Measurements from ENCODE around the gene BLOC1S3.

Gene BLOC1S3

DNA sequence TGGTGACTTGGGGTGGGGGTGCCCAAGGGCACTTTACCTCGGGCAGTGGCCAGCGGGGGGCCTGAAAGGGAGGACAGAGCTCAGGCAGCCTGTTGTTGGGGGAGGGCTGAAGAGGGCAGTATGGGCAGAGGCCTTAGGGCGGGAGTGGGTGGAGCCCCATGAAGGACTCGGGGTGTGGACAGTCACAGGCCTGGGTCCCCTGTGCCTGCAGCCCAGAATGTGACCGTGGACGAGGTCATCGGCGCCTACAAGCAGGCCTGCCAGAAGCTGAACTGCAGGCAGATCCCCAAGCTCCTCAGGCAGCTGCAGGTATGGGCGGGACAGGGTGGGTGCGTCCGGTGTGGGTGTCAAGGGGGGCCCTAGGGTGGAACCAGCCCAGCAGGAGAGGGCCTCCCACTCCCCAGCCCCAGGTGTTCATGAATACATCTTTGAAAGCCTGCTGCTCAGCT lies 40.3 kb upstream of the BLOC1S3 start:
- no peak for TF ChIP-seq EZH2phosphoT487 (IDR thresholded peaks at IDR 0.05; ENCODE audit: low read depth)
- TF ChIP-seq, protein P1, sequence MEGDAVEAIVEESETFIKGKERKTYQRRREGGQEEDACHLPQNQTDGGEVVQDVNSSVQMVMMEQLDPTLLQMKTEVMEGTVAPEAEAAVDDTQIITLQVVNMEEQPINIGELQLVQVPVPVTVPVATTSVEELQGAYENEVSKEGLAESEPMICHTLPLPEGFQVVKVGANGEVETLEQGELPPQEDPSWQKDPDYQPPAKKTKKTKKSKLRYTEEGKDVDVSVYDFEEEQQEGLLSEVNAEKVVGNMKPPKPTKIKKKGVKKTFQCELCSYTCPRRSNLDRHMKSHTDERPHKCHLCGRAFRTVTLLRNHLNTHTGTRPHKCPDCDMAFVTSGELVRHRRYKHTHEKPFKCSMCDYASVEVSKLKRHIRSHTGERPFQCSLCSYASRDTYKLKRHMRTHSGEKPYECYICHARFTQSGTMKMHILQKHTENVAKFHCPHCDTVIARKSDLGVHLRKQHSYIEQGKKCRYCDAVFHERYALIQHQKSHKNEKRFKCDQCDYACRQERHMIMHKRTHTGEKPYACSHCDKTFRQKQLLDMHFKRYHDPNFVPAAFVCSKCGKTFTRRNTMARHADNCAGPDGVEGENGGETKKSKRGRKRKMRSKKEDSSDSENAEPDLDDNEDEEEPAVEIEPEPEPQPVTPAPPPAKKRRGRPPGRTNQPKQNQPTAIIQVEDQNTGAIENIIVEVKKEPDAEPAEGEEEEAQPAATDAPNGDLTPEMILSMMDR (IDR thresholded peaks at IDR 0.05; ENCODE audit: low read depth, low read length), result no peak
- H3K4me2 ChIP-seq (ENCODE audit: low read length), result peak overlapping the region; percentile 95
- H3K9ac ChIP-seq (ENCODE audit: low read length), result peak overlapping the region; percentile 86; the same call in 1 of the 2 replicates
- H3K79me2 ChIP-seq (ENCODE audit: low read length), result peaks cover 16% of the 10 kb centered on the region
- H2AFZ ChIP-seq (ENCODE audit: low read depth, low read length), result no peak overlapping the region
- peaks cover 28% of the 10 kb centered on the region for H3K4me1 ChIP-seq (ENCODE audit: low read length)
- no peaks in the 10 kb centered on the region for H3K9me3 ChIP-seq (ENCODE audit: insufficient read depth, low read length)
- peaks cover 2% of the 10 kb centered on the region for H3K36me3 ChIP-seq (replicated peaks; ENCODE audit: low read depth, low read length)
- no peaks in the 10 kb centered on the region for H3K27me3 ChIP-seq (ENCODE audit: low read depth, low read length)
- H3K27ac ChIP-seq (ENCODE audit: low read length), result peak overlapping the region; percentile 89; the same call in 1 of the 2 replicates
- no peaks in the 10 kb centered on the region for H4K20me1 ChIP-seq (ENCODE audit: insufficient read depth, low read length)
- no peak overlapping the region for H3K4me3 ChIP-seq (ENCODE audit: low read length)

DNA sequence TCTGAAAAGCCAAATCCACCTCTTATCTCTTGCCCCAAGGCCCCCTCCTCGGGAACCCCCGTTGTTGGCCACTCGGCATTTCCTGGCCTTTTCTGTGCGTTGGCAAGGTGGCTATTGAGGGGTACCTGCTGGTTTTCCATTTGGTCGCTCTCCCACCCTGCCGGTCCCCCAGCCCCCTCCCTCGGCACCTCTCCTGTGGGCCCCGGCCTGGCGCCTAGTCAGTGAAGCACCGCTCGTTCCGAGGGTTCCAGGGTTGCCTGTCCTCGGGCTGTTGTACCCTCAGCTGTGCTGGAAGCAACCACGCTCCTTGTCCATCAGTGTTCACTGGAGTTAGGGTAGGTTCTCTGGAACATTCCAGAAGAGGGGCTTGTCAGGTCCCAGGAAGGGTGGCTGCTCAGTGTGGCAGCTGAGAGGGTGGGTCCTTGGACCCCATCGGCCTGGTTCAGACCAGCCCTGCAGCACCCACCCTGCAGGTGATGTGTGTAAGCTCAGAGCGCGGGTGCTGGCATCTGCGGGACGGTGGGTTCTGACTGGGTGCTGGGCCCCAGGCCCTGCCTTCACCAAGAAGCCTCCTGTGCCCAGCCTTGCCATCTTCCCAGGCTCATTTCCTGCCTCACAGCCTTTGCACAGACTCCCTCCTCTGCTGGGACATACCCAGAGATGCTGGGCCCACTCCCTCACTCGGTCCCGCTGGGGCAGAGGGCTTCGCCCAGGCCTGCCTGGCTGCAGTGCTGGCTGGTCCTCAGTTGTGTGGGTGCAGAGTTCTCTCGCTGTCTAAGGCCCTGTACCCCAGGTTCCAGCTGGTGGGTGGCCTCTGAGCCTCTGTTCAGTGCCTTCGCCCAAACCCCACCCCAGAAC lies 39.1 kb upstream of the BLOC1S3 start:
- H3K27ac ChIP-seq (ENCODE audit: low read length), result no peak overlapping the region
- no peaks in the 10 kb centered on the region for H3K9me3 ChIP-seq (ENCODE audit: insufficient read depth, low read length)
- peaks cover 16% of the 10 kb centered on the region for H3K79me2 ChIP-seq (ENCODE audit: low read length)
- H2AFZ ChIP-seq (ENCODE audit: low read depth, low read length), result no peak overlapping the region
- no peak overlapping the region for H3K9ac ChIP-seq (ENCODE audit: low read length)
- peaks cover 6% of the 10 kb centered on the region for H3K36me3 ChIP-seq (replicated peaks; ENCODE audit: low read depth, low read length)
- peaks cover 28% of the 10 kb centered on the region for H3K4me1 ChIP-seq (ENCODE audit: low read length)
- no peaks in the 10 kb centered on the region for H4K20me1 ChIP-seq (ENCODE audit: insufficient read depth, low read length)
- H3K27me3 ChIP-seq (ENCODE audit: low read depth, low read length), result no peaks in the 10 kb centered on the region
- no peak overlapping the region for H3K4me3 ChIP-seq (ENCODE audit: low read length)
- TF ChIP-seq, protein P1 (IDR thresholded peaks at IDR 0.05; ENCODE audit: low read depth, low read length), result no peak
- no peak for TF ChIP-seq EZH2phosphoT487 (IDR thresholded peaks at IDR 0.05; ENCODE audit: low read depth)
- no peak overlapping the region for H3K4me2 ChIP-seq (ENCODE audit: low read length)

DNA sequence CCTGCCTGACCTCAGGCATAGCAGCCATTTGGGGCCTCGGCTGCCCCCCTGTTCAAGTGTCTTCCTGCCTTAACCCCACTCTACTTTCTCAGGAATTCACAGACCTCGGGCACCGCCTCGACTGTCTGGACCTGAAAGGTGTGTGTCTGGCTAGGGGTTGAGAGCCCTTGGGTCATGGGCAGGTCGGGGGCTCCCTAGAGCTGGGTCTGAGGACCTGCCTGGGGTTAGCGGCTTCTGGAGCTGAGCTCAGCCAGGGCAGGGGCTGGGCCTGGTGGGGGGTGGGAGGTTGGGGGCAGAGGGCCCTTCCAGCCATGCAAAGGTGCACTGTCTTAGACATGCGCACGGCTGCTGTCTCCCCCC lies 38.5 kb upstream of the BLOC1S3 start:
- H3K4me2 ChIP-seq (ENCODE audit: low read length), result no peak overlapping the region
- H3K4me3 ChIP-seq (ENCODE audit: low read length), result no peak overlapping the region
- no peak overlapping the region for H3K27ac ChIP-seq (ENCODE audit: low read length)
- H3K9ac ChIP-seq (ENCODE audit: low read length), result no peak overlapping the region
- peaks cover 6% of the 10 kb centered on the region for H3K36me3 ChIP-seq (replicated peaks; ENCODE audit: low read depth, low read length)
- H3K79me2 ChIP-seq (ENCODE audit: low read length), result peaks cover 15% of the 10 kb centered on the region
- peaks cover 28% of the 10 kb centered on the region for H3K4me1 ChIP-seq (ENCODE audit: low read length)
- H2AFZ ChIP-seq (ENCODE audit: low read depth, low read length), result no peak overlapping the region
- no peaks in the 10 kb centered on the region for H3K9me3 ChIP-seq (ENCODE audit: insufficient read depth, low read length)
- H4K20me1 ChIP-seq (ENCODE audit: insufficient read depth, low read length), result no peaks in the 10 kb centered on the region
- no peaks in the 10 kb centered on the region for H3K27me3 ChIP-seq (ENCODE audit: low read depth, low read length)
- TF ChIP-seq, protein P1 (IDR thresholded peaks at IDR 0.05; ENCODE audit: low read depth, low read length), result no peak
- no peak for TF ChIP-seq EZH2phosphoT487 (IDR thresholded peaks at IDR 0.05; ENCODE audit: low read depth)

DNA sequence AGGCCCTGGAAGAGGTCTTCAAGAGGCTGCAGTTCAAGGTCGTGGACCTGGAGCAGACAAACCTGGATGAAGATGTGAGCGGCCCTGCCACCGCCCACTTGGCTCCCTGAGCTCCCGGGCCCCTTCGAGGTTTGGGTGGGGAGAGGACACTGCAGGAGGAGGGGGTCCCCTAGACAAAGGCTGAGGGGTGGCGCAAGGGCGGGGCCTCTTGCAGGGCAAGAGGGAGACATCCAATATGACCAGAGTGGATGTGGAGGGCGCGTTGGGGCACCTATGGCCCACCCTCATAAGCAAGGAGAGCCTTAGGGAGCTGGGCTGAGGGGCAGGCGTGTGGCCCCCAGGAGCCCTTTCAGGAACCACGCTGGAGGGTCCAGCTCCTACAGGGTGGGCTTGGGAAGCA lies 38.1 kb upstream of the BLOC1S3 start:
- no peak for TF ChIP-seq EZH2phosphoT487 (IDR thresholded peaks at IDR 0.05; ENCODE audit: low read depth)
- TF ChIP-seq, protein P1 (IDR thresholded peaks at IDR 0.05; ENCODE audit: low read depth, low read length), result no peak
- H3K4me2 ChIP-seq (ENCODE audit: low read length), result no peak overlapping the region
- peaks cover 4% of the 10 kb centered on the region for H3K36me3 ChIP-seq (replicated peaks; ENCODE audit: low read depth, low read length)
- H3K27ac ChIP-seq (ENCODE audit: low read length), result no peak overlapping the region
- no peak overlapping the region for H3K4me3 ChIP-seq (ENCODE audit: low read length)
- H3K9me3 ChIP-seq (ENCODE audit: insufficient read depth, low read length), result no peaks in the 10 kb centered on the region
- no peaks in the 10 kb centered on the region for H3K27me3 ChIP-seq (ENCODE audit: low read depth, low read length)
- H3K4me1 ChIP-seq (ENCODE audit: low read length), result peaks cover 28% of the 10 kb centered on the region
- H3K9ac ChIP-seq (ENCODE audit: low read length), result no peak overlapping the region
- H4K20me1 ChIP-seq (ENCODE audit: insufficient read depth, low read length), result no peaks in the 10 kb centered on the region
- H3K79me2 ChIP-seq (ENCODE audit: low read length), result peaks cover 11% of the 10 kb centered on the region
- no peak overlapping the region for H2AFZ ChIP-seq (ENCODE audit: low read depth, low read length)

Measured in OCI-LY3 (cell line).